Adrenal gland (tissue), 5 donors: ENCODE measurements around the gene MESP2.

ENCODE experiments used
- POLR2A ChIP-seq, 2 donors: fragments of 450-650 bp; IDR thresholded peaks; one replicate each; pipeline ENCODE4 v1.6.1; 2017; ENCODE audit warnings: antibody characterized with exemption in 2 of 2, mild to moderate bottlenecking in 2 of 2, moderate library complexity in 1 of 2
- TF ChIP-seq, protein P1 (sequence below), 6 experiments: fragments of 450-650 bp in 4 of 6; fragments of 200-600 bp in 2 of 6; sonication (generic) in 1 of 6; IDR thresholded peaks; 1 replicate in 5 of 6; 2 replicates in 1 of 6; pipeline versions ENCODE4 v1.5.1 to v1.8.0; 2016 to 2021; ENCODE audit warnings: antibody characterized with exemption in 6 of 6, mild to moderate bottlenecking in 2 of 6, moderate library complexity in 1 of 6
- donor health status: DM: no; HTN: no; CAD: no.

DNA sequence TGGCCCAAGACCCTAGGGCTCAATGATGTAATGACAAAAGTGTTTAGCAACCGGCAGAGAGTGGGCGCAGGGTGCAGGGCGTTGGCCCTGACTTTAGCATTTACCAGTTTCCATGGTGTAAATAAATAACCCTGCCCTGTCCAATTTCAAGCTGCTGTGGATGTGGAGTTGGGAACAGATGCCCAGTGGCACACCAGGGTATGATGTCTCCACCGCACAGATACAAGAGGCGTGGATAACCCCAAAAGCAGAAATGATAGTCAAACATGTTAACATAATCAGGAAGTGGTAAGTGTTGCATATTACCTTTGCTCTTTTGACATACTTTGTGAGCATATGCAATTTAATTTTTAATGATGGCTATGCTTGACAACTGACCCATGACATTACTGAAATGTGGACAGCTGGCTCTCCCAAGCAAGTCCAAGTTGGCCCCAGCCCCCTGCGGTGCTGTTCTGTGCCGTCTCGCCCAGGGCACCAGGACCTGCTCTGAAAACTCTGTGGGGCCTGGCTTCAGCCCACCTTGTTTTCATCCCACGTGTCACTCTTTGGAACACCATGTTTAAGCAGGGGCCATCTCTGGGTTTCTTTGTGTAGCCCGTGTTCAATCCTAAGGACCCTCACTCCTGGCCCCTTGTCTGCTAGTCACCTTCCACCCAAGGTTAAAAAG lies 49.3 kb downstream of the MESP2 start:
- TF ChIP-seq, protein P1, sequence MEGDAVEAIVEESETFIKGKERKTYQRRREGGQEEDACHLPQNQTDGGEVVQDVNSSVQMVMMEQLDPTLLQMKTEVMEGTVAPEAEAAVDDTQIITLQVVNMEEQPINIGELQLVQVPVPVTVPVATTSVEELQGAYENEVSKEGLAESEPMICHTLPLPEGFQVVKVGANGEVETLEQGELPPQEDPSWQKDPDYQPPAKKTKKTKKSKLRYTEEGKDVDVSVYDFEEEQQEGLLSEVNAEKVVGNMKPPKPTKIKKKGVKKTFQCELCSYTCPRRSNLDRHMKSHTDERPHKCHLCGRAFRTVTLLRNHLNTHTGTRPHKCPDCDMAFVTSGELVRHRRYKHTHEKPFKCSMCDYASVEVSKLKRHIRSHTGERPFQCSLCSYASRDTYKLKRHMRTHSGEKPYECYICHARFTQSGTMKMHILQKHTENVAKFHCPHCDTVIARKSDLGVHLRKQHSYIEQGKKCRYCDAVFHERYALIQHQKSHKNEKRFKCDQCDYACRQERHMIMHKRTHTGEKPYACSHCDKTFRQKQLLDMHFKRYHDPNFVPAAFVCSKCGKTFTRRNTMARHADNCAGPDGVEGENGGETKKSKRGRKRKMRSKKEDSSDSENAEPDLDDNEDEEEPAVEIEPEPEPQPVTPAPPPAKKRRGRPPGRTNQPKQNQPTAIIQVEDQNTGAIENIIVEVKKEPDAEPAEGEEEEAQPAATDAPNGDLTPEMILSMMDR (IDR thresholded peaks at IDR 0.05): no peak
- no peak for TF ChIP-seq POLR2A (IDR thresholded peaks at IDR 0.05)
